ES-I3 (cell line): ENCODE data around the gene BAIAP2.

Experiments
- H3K36me3 ChIP-seq: 2 replicates; pipeline ENCODE4 v1.6.1; 2013; ENCODE audit warnings: mild to moderate bottlenecking, low read length, control low read depth, moderate library complexity; ENCODE audit not compliant: insufficient read depth
- H3K4me1 ChIP-seq: 2 replicates; pipeline ENCODE4 v1.6.1; 2013; ENCODE audit warnings: mild to moderate bottlenecking, control low read depth, low read length; ENCODE audit not compliant: insufficient read depth
- H3K9ac ChIP-seq: 2 replicates; pipeline ENCODE4 v1.6.1; 2013; ENCODE audit warnings: low read depth, mild to moderate bottlenecking, low read length, moderate library complexity
- H3K9me3 ChIP-seq: 2 replicates; pipeline ENCODE4 v1.6.1; 2013; ENCODE audit warnings: mild to moderate bottlenecking, low read length, moderate library complexity; ENCODE audit not compliant: control insufficient read depth, insufficient read depth

Gene BAIAP2

GRCh38 chr17:81034779-81035520 is at the start of gene BAIAP2:
BAIAP2 (plus strand) TSS chr17:81035151; CDS start chr17:81035255, 104 bp downstream.
- Histone ChIP-seq H3K9ac (peak within 1 kb of the TSS; percentile 82), H3K4me1 (peaks cover 11% of the 10 kb centered on the region; the same call in 1 of the 2 replicates)

GRCh38 chr17:80986046-80986445 is 48.9 kb upstream of the BAIAP2 start:
- H3K9me3 ChIP-seq: no peaks in the 10 kb centered on the region
- H3K4me1 ChIP-seq: no peaks in the 10 kb centered on the region; the same call in 1 of the 2 replicates
- no peaks in the 10 kb centered on the region for H3K36me3 ChIP-seq
- H3K9ac ChIP-seq: no peak overlapping the region

More at GRCh38 chr17:81034779-81035520, at the start of gene BAIAP2:
- Histone ChIP-seq H3K36me3 (no peaks in the 10 kb centered on the region), H3K9me3 (no peaks in the 10 kb centered on the region)

- no peaks in the 10 kb centered on the region; the same call in 1 of the 2 replicates for H3K4me1 ChIP-seq
- H3K36me3 ChIP-seq: no peaks in the 10 kb centered on the region
- no peaks in the 10 kb centered on the region for H3K9me3 ChIP-seq
- no peak overlapping the region for H3K9ac ChIP-seq
Observed at GRCh38 chr17:80986816-80987475, 48.0 kb upstream of the BAIAP2 start.

- no peaks in the 10 kb centered on the region for H3K36me3 ChIP-seq
- no peaks in the 10 kb centered on the region for H3K9me3 ChIP-seq
- H3K9ac ChIP-seq: no peak overlapping the region
- peaks cover 3% of the 10 kb centered on the region; the same call in 1 of the 2 replicates for H3K4me1 ChIP-seq
Observed at GRCh38 chr17:80987941-80988461, 47.0 kb upstream of the BAIAP2 start.

GRCh38 chr17:80989586-80989913 is 45.4 kb upstream of the BAIAP2 start:
- H3K9ac ChIP-seq: no peak overlapping the region
- H3K9me3 ChIP-seq: no peaks in the 10 kb centered on the region
- H3K4me1 ChIP-seq: peaks cover 3% of the 10 kb centered on the region; the same call in 1 of the 2 replicates
- no peaks in the 10 kb centered on the region for H3K36me3 ChIP-seq

- no peaks in the 10 kb centered on the region for H3K36me3 ChIP-seq
- H3K9me3 ChIP-seq: no peaks in the 10 kb centered on the region
- H3K9ac ChIP-seq: peak overlapping the region; percentile 98
- H3K4me1 ChIP-seq: peaks cover 3% of the 10 kb centered on the region; the same call in 1 of the 2 replicates
Observed at GRCh38 chr17:80990921-80991644, 43.9 kb upstream of the BAIAP2 start.

GRCh38 chr17:80991645-80992076 is 43.3 kb upstream of the BAIAP2 start, which contains the start of gene CHMP6:
CHMP6 (plus strand) TSS chr17:80991841; CDS start chr17:80991919, 78 bp downstream.
- H3K36me3 ChIP-seq: no peaks in the 10 kb centered on the region
- peaks cover 3% of the 10 kb centered on the region; the same call in 1 of the 2 replicates for H3K4me1 ChIP-seq
- peak within 1 kb of the TSS; percentile 98 for H3K9ac ChIP-seq
- no peaks in the 10 kb centered on the region for H3K9me3 ChIP-seq

GRCh38 chr17:80992077-80992947 is 42.6 kb upstream of the BAIAP2 start:
- Histone ChIP-seq H3K9me3 (no peaks in the 10 kb centered on the region), H3K4me1 (peaks cover 3% of the 10 kb centered on the region; the same call in 1 of the 2 replicates), H3K9ac (peak overlapping the region; percentile 98), H3K36me3 (no peaks in the 10 kb centered on the region)

- no peaks in the 10 kb centered on the region for H3K9me3 ChIP-seq
- peaks cover 3% of the 10 kb centered on the region; the same call in 1 of the 2 replicates for H3K4me1 ChIP-seq
- H3K36me3 ChIP-seq: no peaks in the 10 kb centered on the region
- H3K9ac ChIP-seq: peak overlapping the region; percentile 98
Observed at GRCh38 chr17:80992948-80993624, 41.9 kb upstream of the BAIAP2 start.

- Histone ChIP-seq H3K9me3 (no peaks in the 10 kb centered on the region), H3K4me1 (0 out of 2 replicates have a peak, but pooled peaks cover 3% of the 10 kb centered on the region), H3K36me3 (0 out of 2 replicates have a peak, but pooled peaks cover 2% of the 10 kb centered on the region), H3K9ac (no peak overlapping the region)
Observed at GRCh38 chr17:80995131-80995530, 39.8 kb upstream of the BAIAP2 start.

GRCh38 chr17:80996422-80997305 is 38.3 kb upstream of the BAIAP2 start:
- Histone ChIP-seq H3K4me1 (0 out of 2 replicates have a peak, but pooled peaks cover 3% of the 10 kb centered on the region), H3K9me3 (no peaks in the 10 kb centered on the region), H3K36me3 (0 out of 2 replicates have a peak, but pooled peaks cover 2% of the 10 kb centered on the region), H3K9ac (no peak overlapping the region)

- H3K36me3 ChIP-seq: 0 out of 2 replicates have a peak, but pooled peaks cover 2% of the 10 kb centered on the region
- H3K9me3 ChIP-seq: no peaks in the 10 kb centered on the region
- H3K9ac ChIP-seq: no peak overlapping the region
- H3K4me1 ChIP-seq: 0 out of 2 replicates have a peak, but pooled peaks cover 3% of the 10 kb centered on the region
Observed at GRCh38 chr17:80997424-80998117, 37.4 kb upstream of the BAIAP2 start.
